Measurements from ENCODE around the gene DUSP19. TPM values are rescaled to one million over a fixed set of nuclear protein-coding genes. Genes with fewer than 3 reads are reported as not detected.
A peak's percentile ranks its signal among the peaks of the same experiment; 100 is the strongest.

Gene DUSP19
- total and polyA plus RNA-seq, 10 of the 15 experiments (the other 5 are each of a cell fraction or from before 2014, with no cell fraction given): 0.16 to 1.7 (median 0.57) TPM

GRCh38 chr2:183070942-183071844, 7.4 kb upstream of the DUSP19 start:
- TF ChIP-seq CTCF (IDR thresholded peaks at IDR 0.05 in 2 of 3, conservative IDR thresholded peaks at IDR 0.05 in 1 of 3; ENCODE audit: control insufficient read depth in 2 of 3, extremely low read depth in 1 of 3, insufficient read depth in 1 of 3, low read depth in 3 of 3, low read length in 3 of 3): peak in 2 of 3 experiments; percentile 10 to 35; a peak in 4 of 6 replicates
- peak; percentile 30; the same call in 1 of the 2 replicates for TF ChIP-seq RAD21 (IDR thresholded peaks at IDR 0.05; ENCODE audit: insufficient read depth, low read depth, low read length)
- no peak for TF ChIP-seq MAX (IDR thresholded peaks at IDR 0.05; ENCODE audit: low read depth, low read length)
- ChIA-PET CTCF (interaction anchor here (0.5 to 1.7 kb wide), 7 partner anchors 11 to 1401 kb away, joined by 3 to 4 read pairs (median 3); no protein-coding TSS in a partner anchor), RAD21 (ENCODE audit: unreplicated experiment) (no interaction called here), POLR2A (no interaction called here), SMC1A (ENCODE audit: uncharacterized antibody, unreplicated experiment) (no interaction called here)
- H2AFZ ChIP-seq (ENCODE audit: control insufficient read depth, low read depth, low read length): no peak overlapping the region
- no peaks in the 10 kb centered on the region for H3K36me3 ChIP-seq (ENCODE audit: control insufficient read depth in 2 of 2, insufficient read depth in 2 of 2, low read length in 1 of 2)
- H3K27ac ChIP-seq (ENCODE audit: control insufficient read depth, insufficient read depth): no peak overlapping the region
- H3K27me3 ChIP-seq (replicated peaks in 1 of 2; ENCODE audit: control insufficient read depth in 2 of 2, insufficient read depth in 2 of 2, low read length in 1 of 2): no peaks in the 10 kb centered on the region; a peak in 1 of 4 replicates
- no peaks in the 10 kb centered on the region for H4K20me1 ChIP-seq (ENCODE audit: control insufficient read depth, insufficient read depth)
- intact Hi-C loops (cut with micrococcal nuclease; ENCODE audit: unreplicated experiment) (no loop called here), in situ Hi-C loops (cut with MboI) (no loop called here)
- ATAC-seq (no peak), DNase-seq (ENCODE audit: low read depth, low spot score) (no peak), FAIRE-seq (no peak)
- no peaks in the 10 kb centered on the region for H3K4me1 ChIP-seq (ENCODE audit: control insufficient read depth, insufficient read depth, low read length)
- H3K4me2 ChIP-seq (ENCODE audit: control insufficient read depth, insufficient read depth): no peak overlapping the region
- no TSS peak for BruUV-seq (replicated peaks)
- no peaks in the 10 kb centered on the region for H3K79me2 ChIP-seq (ENCODE audit: control insufficient read depth, insufficient read depth, low read length)
- WGBS (ENCODE audit: insufficient coverage, insufficient replicate concordance, low lambda C conversion rate, missing lambda C conversion rate): 65% methylated on average over 34 of the region's 34 CpGs
- no peak overlapping the region for H3K4me3 ChIP-seq
- H3K9ac ChIP-seq (ENCODE audit: control insufficient read depth, insufficient read depth, low read length): no peak overlapping the region
- H3K9me3 ChIP-seq (replicated peaks; ENCODE audit: control insufficient read depth, insufficient read depth, low read length): no peaks in the 10 kb centered on the region; the same call in 1 of the 3 replicates
